Coronary artery (tissue), 2 donors: ENCODE measurements around the gene SUPT4H1.

ENCODE experiments used
- DNase-seq: peaks from one replicate; pipeline ENCODE4 v3.0.0-alpha.2; 2017; ENCODE audit warnings: low spot score
- H3K27ac ChIP-seq, 2 donors: fragments of 200-600 bp; sonication (generic); one replicate each; pipeline ENCODE4 v1.5.1; 2016 to 2019
- H3K4me3 ChIP-seq: fragments of 200-600 bp; sonication (generic); 2 replicates; pipeline ENCODE4 v1.5.1; 2016; ENCODE audit warnings: mild to moderate bottlenecking, moderate library complexity
- TF ChIP-seq, protein P1 (sequence below): fragments of 200-600 bp; sonication (generic); IDR thresholded peaks from one replicate; pipeline ENCODE4 v1.5.1; 2019; ENCODE audit warnings: antibody characterized with exemption

The SUPT4H1 gene

GRCh38 chr17:58375811-58376210 is 23.8 kb upstream of the SUPT4H1 start:
- Histone ChIP-seq H3K4me3 (no peak overlapping the region), H3K27ac (no peak overlapping the region)
- no peak for DNase-seq
- TF ChIP-seq, protein P1, sequence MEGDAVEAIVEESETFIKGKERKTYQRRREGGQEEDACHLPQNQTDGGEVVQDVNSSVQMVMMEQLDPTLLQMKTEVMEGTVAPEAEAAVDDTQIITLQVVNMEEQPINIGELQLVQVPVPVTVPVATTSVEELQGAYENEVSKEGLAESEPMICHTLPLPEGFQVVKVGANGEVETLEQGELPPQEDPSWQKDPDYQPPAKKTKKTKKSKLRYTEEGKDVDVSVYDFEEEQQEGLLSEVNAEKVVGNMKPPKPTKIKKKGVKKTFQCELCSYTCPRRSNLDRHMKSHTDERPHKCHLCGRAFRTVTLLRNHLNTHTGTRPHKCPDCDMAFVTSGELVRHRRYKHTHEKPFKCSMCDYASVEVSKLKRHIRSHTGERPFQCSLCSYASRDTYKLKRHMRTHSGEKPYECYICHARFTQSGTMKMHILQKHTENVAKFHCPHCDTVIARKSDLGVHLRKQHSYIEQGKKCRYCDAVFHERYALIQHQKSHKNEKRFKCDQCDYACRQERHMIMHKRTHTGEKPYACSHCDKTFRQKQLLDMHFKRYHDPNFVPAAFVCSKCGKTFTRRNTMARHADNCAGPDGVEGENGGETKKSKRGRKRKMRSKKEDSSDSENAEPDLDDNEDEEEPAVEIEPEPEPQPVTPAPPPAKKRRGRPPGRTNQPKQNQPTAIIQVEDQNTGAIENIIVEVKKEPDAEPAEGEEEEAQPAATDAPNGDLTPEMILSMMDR = no peak

- no peak overlapping the region for H3K27ac ChIP-seq
- TF ChIP-seq, protein P1 = no peak
- DNase-seq = no peak
- no peak overlapping the region for H3K4me3 ChIP-seq
These were observed 23.3 kb upstream of the SUPT4H1 start for GRCh38 chr17:58375256-58375655.

DNA sequence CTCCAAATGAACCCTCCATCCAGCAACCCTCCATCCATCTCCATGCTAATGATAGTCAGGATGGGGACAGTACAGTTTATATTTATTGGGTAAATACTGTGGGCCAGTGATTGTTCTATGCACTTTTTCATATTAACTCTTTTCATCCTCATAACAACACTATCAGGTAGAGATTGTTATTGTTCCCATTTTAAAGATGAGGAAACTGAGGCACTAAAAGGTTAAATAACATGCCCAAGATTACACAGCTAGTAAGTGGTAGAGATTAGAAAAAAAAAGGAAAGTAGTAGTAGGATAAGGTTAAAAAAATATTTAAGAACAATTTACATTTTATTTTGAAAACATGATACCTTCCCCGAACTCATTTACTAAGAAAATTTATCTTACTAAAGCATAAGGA is 21.9 kb upstream of the SUPT4H1 start:
- Histone ChIP-seq H3K27ac (no peak overlapping the region), H3K4me3 (no peak overlapping the region)
- TF ChIP-seq, protein P1 = no peak
- no peak for DNase-seq

DNA sequence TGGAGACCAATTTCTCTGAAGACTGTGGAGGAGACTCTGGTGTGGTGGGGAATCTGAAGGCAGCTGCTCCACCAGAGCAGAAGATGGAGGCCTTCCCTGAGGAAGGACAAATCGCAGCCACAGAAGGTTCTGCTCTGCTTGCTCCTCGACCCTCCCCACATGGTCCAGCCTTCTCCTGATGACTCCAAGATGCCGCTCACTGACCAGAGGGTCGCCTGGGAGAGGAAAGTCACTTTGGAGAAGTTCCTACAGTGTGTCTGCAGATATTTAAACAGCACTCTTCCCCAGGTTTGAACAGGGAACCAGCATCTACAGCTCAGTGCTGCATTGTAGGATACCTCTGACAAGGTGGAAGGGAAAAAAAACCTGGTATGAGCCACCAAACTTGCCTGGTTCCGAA is 21.0 kb upstream of the SUPT4H1 start:
- Histone ChIP-seq H3K27ac (no peak overlapping the region), H3K4me3 (no peak overlapping the region)
- no peak for DNase-seq
- TF ChIP-seq, protein P1 = no peak

DNA sequence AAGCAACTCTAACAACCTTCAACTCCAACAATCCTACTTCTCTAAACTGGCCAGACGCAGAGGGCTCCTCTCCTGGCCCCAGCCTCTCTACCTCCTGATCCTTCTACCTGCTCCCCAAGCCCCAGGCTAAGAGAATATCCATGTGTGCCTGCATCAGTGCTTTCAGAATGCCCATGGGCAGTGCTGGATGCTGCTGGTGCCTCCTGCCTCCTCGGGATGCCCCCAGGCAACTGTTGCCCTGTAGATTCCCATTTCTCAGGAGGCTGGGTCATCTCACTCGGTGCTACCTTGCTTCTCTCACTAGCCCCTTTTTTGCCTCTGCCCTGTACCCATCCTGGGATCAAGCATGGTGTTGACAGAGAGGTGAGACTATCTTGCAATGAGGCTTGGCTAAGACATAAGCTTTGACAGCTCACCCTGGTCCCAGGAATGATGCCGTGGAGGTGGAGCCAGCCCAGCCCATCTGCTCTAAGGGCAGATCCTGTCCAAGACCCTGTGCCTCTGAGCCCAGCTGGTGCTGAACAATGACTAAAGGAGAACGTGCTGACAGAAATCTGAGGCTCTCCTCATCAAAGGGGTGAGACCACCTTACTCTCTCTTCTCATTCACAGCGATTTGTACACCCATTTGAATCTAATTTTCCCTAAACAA is 19.4 kb upstream of the SUPT4H1 start:
- H3K27ac ChIP-seq = no peak overlapping the region
- TF ChIP-seq, protein P1 = no peak
- H3K4me3 ChIP-seq = no peak overlapping the region
- DNase-seq = no peak

DNA sequence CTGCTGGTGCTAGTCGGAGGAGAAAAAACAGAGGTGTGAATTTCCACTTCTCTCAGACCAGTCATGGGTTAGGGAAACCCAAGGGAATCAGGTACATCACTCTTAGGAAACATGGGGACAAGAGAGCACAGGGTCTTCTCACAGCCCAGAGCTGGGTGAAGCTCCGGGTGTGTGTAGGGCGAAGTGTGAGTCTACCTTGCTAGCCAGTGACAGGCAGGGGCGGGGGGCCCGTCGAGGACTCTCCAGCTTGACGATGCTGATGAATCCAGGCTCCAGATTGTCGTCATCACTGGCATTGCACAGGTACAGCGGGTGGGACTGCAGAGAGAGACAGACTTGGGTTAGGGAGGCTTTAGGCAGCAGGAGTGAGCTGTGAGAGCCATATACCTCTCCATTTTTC is 18.7 kb upstream of the SUPT4H1 start:
- no peak overlapping the region for H3K27ac ChIP-seq
- no peak for DNase-seq
- TF ChIP-seq, protein P1 = no peak
- H3K4me3 ChIP-seq = no peak overlapping the region

- no peak for DNase-seq
- H3K4me3 ChIP-seq = no peak overlapping the region
- TF ChIP-seq, protein P1 = no peak
- H3K27ac ChIP-seq = no peak overlapping the region
These were observed 18.3 kb upstream of the SUPT4H1 start for GRCh38 chr17:58370309-58370708.
